Activated naive CD8-positive, alpha-beta T cell treated with anti-CD3 and anti-CD28 coated beads for 36 hours (primary cell): ENCODE data around the gene DDIT4L. TPM values are rescaled to one million over a fixed set of nuclear protein-coding genes. Genes with fewer than 3 reads are reported as not detected.

Source experiments
- total RNA-seq, 2 experiments: library from RNA; stranded (reverse); gene quantifications; one replicate each; pipeline ENCODE4 v1.2.3, GENCODE V29; 2021

Gene DDIT4L
- total RNA-seq, 2 experiments from 2014 or later, result 0.34 TPM; not detected in 1

Other genes starting within 250 kb of the DDIT4L start
- gene DNAJB14, start 243.8 kb downstream of the DDIT4L start, total RNA-seq, result 10 to 100 TPM; 33.3 to 34.1 TPM
- 100 to 1,000 TPM; 735 to 794 TPM for gene H2AZ1, start 240.2 kb downstream of the DDIT4L start, total RNA-seq